PC-3 (cell line): ENCODE measurements around the gene TMCC3.

Experiments used
- EZH2 ChIP-seq: fragments of 300-600 bp; sonication (generic); IDR thresholded peaks from one replicate; pipeline ENCODE4 v1.6.1; 2017; ENCODE audit warnings: antibody characterized with exemption, mild to moderate bottlenecking, low read length; ENCODE audit not compliant: unreplicated experiment
- EZH2phosphoT487 ChIP-seq: fragments of 300-600 bp; sonication (generic); IDR thresholded peaks from 2 replicates; pipeline ENCODE4 v1.6.1; 2018; ENCODE audit warnings: mild to moderate bottlenecking, antibody characterized with exemption, low read length, borderline replicate concordance
- TF ChIP-seq, protein P1 (sequence below): fragments of 300-600 bp; sonication (generic); conservative IDR thresholded peaks from 2 replicates; pipeline ENCODE4 v1.5.1; 2017; ENCODE audit warnings: antibody characterized with exemption, low read depth, mild to moderate bottlenecking, low read length

DNA sequence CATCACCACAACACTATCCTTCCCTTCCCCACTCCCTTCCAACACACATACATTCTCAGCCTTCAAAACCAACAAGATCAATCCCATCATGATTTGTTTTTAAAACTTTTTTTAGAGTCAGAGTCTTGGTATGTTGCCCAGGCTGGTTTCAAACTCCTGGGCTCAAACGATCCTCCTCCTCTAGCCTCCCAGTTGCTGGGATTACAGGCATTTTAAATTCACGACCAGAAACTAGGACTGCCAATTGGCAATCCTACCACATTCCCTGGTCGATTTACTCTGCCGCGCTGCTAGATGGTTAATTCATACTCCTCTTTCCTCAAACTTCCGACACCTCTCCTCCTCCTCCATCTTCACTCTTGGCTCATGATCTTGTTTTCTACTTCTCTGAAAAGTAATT lies 37.5 kb upstream of the TMCC3 start:
- TF ChIP-seq, protein P1, sequence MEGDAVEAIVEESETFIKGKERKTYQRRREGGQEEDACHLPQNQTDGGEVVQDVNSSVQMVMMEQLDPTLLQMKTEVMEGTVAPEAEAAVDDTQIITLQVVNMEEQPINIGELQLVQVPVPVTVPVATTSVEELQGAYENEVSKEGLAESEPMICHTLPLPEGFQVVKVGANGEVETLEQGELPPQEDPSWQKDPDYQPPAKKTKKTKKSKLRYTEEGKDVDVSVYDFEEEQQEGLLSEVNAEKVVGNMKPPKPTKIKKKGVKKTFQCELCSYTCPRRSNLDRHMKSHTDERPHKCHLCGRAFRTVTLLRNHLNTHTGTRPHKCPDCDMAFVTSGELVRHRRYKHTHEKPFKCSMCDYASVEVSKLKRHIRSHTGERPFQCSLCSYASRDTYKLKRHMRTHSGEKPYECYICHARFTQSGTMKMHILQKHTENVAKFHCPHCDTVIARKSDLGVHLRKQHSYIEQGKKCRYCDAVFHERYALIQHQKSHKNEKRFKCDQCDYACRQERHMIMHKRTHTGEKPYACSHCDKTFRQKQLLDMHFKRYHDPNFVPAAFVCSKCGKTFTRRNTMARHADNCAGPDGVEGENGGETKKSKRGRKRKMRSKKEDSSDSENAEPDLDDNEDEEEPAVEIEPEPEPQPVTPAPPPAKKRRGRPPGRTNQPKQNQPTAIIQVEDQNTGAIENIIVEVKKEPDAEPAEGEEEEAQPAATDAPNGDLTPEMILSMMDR: no peak
- TF ChIP-seq EZH2: no peak
- TF ChIP-seq EZH2phosphoT487: no peak
